Amygdala (tissue), 56 donors: ENCODE results near the gene S100PBP.

Experiments used
- DNase-seq, 56 donors: peaks; one replicate each; lab custom pipeline; 2025; lab: John Stamatoyannopoulos, UW

S100PBP gene

GRCh38 chr1:32868085-32868484 is 50.6 kb downstream of the S100PBP start:
- DNase-seq: no peak

- no peak for DNase-seq
These were observed 51.5 kb downstream of the S100PBP start for GRCh38 chr1:32868806-32869455.

GRCh38 chr1:32869923-32870614 is 52.6 kb downstream of the S100PBP start:
- no peak for DNase-seq

- DNase-seq: no peak
These were observed 53.3 kb downstream of the S100PBP start, which contains the start of gene FNDC5 for GRCh38 chr1:32870615-32871363. FNDC5 (minus strand) TSS chr1:32870912.

- DNase-seq: no peak
These were observed 54.1 kb downstream of the S100PBP start for GRCh38 chr1:32871364-32872191.

- DNase-seq: no peak
These were observed 54.7 kb downstream of the S100PBP start for GRCh38 chr1:32872192-32872460.

- DNase-seq: no peak
These were observed 56.0 kb downstream of the S100PBP start for GRCh38 chr1:32873484-32873883.

GRCh38 chr1:32874860-32875752 is 57.7 kb downstream of the S100PBP start:
- DNase-seq: no peak

- DNase-seq: peak in 26 of 56 donors; percentile 12 to 72 (median 32)
These were observed 59.1 kb downstream of the S100PBP start for GRCh38 chr1:32876341-32877210.

- peak in 3 of 56 donors; percentile 17 to 69 (median 42) for DNase-seq
These were observed 60.0 kb downstream of the S100PBP start for GRCh38 chr1:32877211-32878110.

- DNase-seq: peak in 6 of 56 donors; percentile 22 to 44 (median 24)
These were observed 60.7 kb downstream of the S100PBP start for GRCh38 chr1:32878183-32878582.

- DNase-seq: no peak
These were observed 61.2 kb downstream of the S100PBP start for GRCh38 chr1:32878637-32879041.

- DNase-seq: no peak
These were observed 63.8 kb downstream of the S100PBP start for GRCh38 chr1:32881291-32881690.

GRCh38 chr1:32881871-32882850 is 64.7 kb downstream of the S100PBP start:
- peak in 27 of 56 donors; percentile 21 to 71 (median 44) for DNase-seq

- DNase-seq: no peak
These were observed 66.0 kb downstream of the S100PBP start for GRCh38 chr1:32883338-32884031.

- DNase-seq: no peak
These were observed 66.5 kb downstream of the S100PBP start for GRCh38 chr1:32884032-32884372.
